H1 (cell line): ENCODE measurements around the gene TSTD2. TPM values are rescaled to one million over a fixed set of nuclear protein-coding genes. Genes with fewer than 3 reads are reported as not detected.

ENCODE experiments used
- CTCF ChIA-PET: fragments of 300-600 bp; sonication (Branson Sonifier 250); formaldehyde crosslinking; loops from one replicate; lab custom pipeline; 2021; ENCODE audit not compliant: partially characterized antibody; lab: Charles Lee
- POLR2A ChIA-PET: fragments of 300-600 bp; sonication (Branson Sonifier 250); formaldehyde crosslinking; loops from one replicate; lab custom pipeline; 2021; ENCODE audit warnings: inconsistent platforms; ENCODE audit not compliant: partially characterized antibody; lab: Charles Lee
- DNase-seq, 2 experiments: peaks; one replicate each; pipeline versions ENCODE4 v3.0.0 to v3.0.0-alpha.2; 2010 to 2022; ENCODE audit warnings: low spot score in 2 of 2, low read depth in 1 of 2, mixed read lengths in 1 of 2
- FAIRE-seq: peaks from 2 replicates; lab custom pipeline; 2011; peaks lifted over from hg19 to GRCh38; lab: Jason Lieb, UNC
- H2AFZ ChIP-seq: 2 replicates; pipeline ENCODE4 v1.8.1; 2012; ENCODE audit warnings: low read length, inconsistent platforms
- H2AK5ac ChIP-seq: 2 replicates; pipeline ENCODE4 v1.6.1; 2013; ENCODE audit warnings: low read depth, low read length
- H2BK120ac ChIP-seq: replicated peaks from 2 replicates; pipeline ENCODE3; 2013; ENCODE audit warnings: low read depth, low read length, inconsistent platforms
- H2BK12ac ChIP-seq: 2 replicates; pipeline ENCODE4 v1.6.1; 2013; ENCODE audit warnings: low read depth, low read length
- H2BK15ac ChIP-seq: 2 replicates; pipeline ENCODE4 v1.6.1; 2013; ENCODE audit warnings: low read length
- H2BK20ac ChIP-seq: 2 replicates; pipeline ENCODE4 v1.6.1; 2013; ENCODE audit warnings: low read length
- H2BK5ac ChIP-seq: 2 replicates; pipeline ENCODE4 v1.6.1; 2013; ENCODE audit warnings: low read depth, low read length
- H3K14ac ChIP-seq: 2 replicates; pipeline ENCODE4 v1.6.1; 2013; ENCODE audit warnings: inconsistent platforms; ENCODE audit not compliant: insufficient read length
- H3K18ac ChIP-seq: 2 replicates; pipeline ENCODE4 v1.6.1; 2013; ENCODE audit warnings: low read length; ENCODE audit errors: extremely low read depth
- H3K23ac ChIP-seq: 2 replicates; pipeline ENCODE4 v1.6.1; 2013; ENCODE audit warnings: inconsistent platforms; ENCODE audit not compliant: insufficient read length
- H3K23me2 ChIP-seq: 2 replicates; pipeline ENCODE4 v1.6.1; 2013; ENCODE audit warnings: low read depth, low read length
- H3K27ac ChIP-seq: 2 replicates; pipeline ENCODE4 v1.6.1; 2011; ENCODE audit warnings: low read depth, low read length, inconsistent platforms
- H3K27me3 ChIP-seq, 4 experiments: replicated peaks in 1 of 4; 1 replicate in 1 of 4; 2 replicates in 3 of 4; pipeline versions ENCODE4 v1.6.1 to v1.8.1; 2011 to 2013; ENCODE audit warnings: low read length in 3 of 4, mild to moderate bottlenecking in 3 of 4, inconsistent platforms in 2 of 4, mixed read lengths in 2 of 4, moderate library complexity in 1 of 4; ENCODE audit not compliant: control insufficient read depth in 3 of 4, insufficient read depth in 3 of 4; ENCODE audit errors: extremely low read depth in 1 of 4
- H3K36me3 ChIP-seq, 4 experiments: 2 replicates each; pipeline versions ENCODE4 v1.6.1 to v1.8.1; 2011 to 2013; ENCODE audit warnings: mild to moderate bottlenecking in 4 of 4, low read length in 3 of 4, moderate library complexity in 2 of 4, control low read depth in 1 of 4, inconsistent platforms in 1 of 4; ENCODE audit not compliant: insufficient read depth in 4 of 4, control insufficient read depth in 2 of 4
- H3K4ac ChIP-seq: replicated peaks from 2 replicates; pipeline ENCODE3; 2013; ENCODE audit warnings: low read length, low read depth, mixed read lengths, inconsistent platforms; ENCODE audit not compliant: insufficient read length
- H3K4me1 ChIP-seq, 4 experiments: replicated peaks in 1 of 4; 1 replicate in 1 of 4; 2 replicates in 3 of 4; pipeline versions ENCODE4 v1.6.1 to v1.8.1; 2011 to 2013; ENCODE audit warnings: low read length in 3 of 4, inconsistent platforms in 2 of 4, mixed read lengths in 1 of 4; ENCODE audit not compliant: insufficient read depth in 4 of 4, control insufficient read depth in 3 of 4
- H3K4me2 ChIP-seq, 2 experiments: 2 replicates each; pipeline versions ENCODE4 v1.6.1 to v1.8.1; 2011 to 2013; ENCODE audit warnings: low read depth in 2 of 2, low read length in 2 of 2, control low read depth in 1 of 2, inconsistent platforms in 1 of 2, mild to moderate bottlenecking in 1 of 2; ENCODE audit not compliant: insufficient read depth in 1 of 2
- H3K4me3 ChIP-seq, 4 experiments: fragments of 200-600, 300-600 bp in 1 of 4; sonication (generic), shearing (Covaris generic), sonication (Bioruptor Twin) in 1 of 4; 2 replicates each; pipeline versions ENCODE4 v1.5.1 to v1.8.1; 2011 to 2016; ENCODE audit warnings: low read length in 4 of 4, low read depth in 3 of 4, control low read depth in 2 of 4, inconsistent platforms in 2 of 4, mild to moderate bottlenecking in 2 of 4, mixed read lengths in 1 of 4, moderate library complexity in 1 of 4; ENCODE audit not compliant: insufficient read depth in 2 of 4; ENCODE audit errors: extremely low read depth in 1 of 4
- H3K56ac ChIP-seq: replicated peaks from 2 replicates; pipeline ENCODE3; 2013; ENCODE audit warnings: low read depth, mild to moderate bottlenecking, mixed read lengths, low read length, inconsistent platforms; ENCODE audit not compliant: insufficient read length
- H3K79me1 ChIP-seq: 2 replicates; pipeline ENCODE4 v1.6.1; 2013; ENCODE audit warnings: low read depth, low read length, control low read depth
- H3K79me2 ChIP-seq, 2 experiments: 2 replicates each; pipeline versions ENCODE4 v1.6.1 to v1.8.1; 2012 to 2013; ENCODE audit warnings: low read length in 2 of 2, mild to moderate bottlenecking in 2 of 2, inconsistent platforms in 1 of 2; ENCODE audit not compliant: insufficient read depth in 2 of 2, control insufficient read depth in 1 of 2
- H3K9ac ChIP-seq, 4 experiments: replicated peaks in 1 of 4; 1 replicate in 1 of 4; 2 replicates in 3 of 4; pipeline versions ENCODE4 v1.6.1 to v1.8.1; 2011 to 2013; ENCODE audit warnings: low read depth in 3 of 4, low read length in 3 of 4, control low read depth in 2 of 4, mild to moderate bottlenecking in 2 of 4, moderate library complexity in 2 of 4, inconsistent platforms in 1 of 4; ENCODE audit errors: extremely low read depth in 1 of 4
- H3K9me3 ChIP-seq, 2 experiments: 2 replicates each; pipeline versions ENCODE4 v1.6.1 to v1.8.1; 2012 to 2013; ENCODE audit warnings: mild to moderate bottlenecking in 2 of 2, moderate library complexity in 2 of 2, control low read depth in 1 of 2, inconsistent platforms in 1 of 2, low read depth in 1 of 2, low read length in 1 of 2, mixed read lengths in 1 of 2; ENCODE audit not compliant: insufficient read depth in 2 of 2
- H4K20me1 ChIP-seq, 2 experiments: replicated peaks in 1 of 2; 2 replicates each; pipeline versions ENCODE3 to v1.8.1; 2011 to 2013; ENCODE audit warnings: inconsistent platforms in 2 of 2, low read length in 2 of 2, mild to moderate bottlenecking in 1 of 2; ENCODE audit not compliant: insufficient read depth in 2 of 2, control insufficient read depth in 1 of 2
- H4K5ac ChIP-seq: 2 replicates; pipeline ENCODE4 v1.6.1; 2013; ENCODE audit warnings: low read length, low read depth, mixed read lengths, inconsistent platforms; ENCODE audit not compliant: insufficient read length
- H4K8ac ChIP-seq: 2 replicates; pipeline ENCODE4 v1.8.0; 2013; ENCODE audit warnings: mild to moderate bottlenecking, moderate library complexity, low read length, inconsistent platforms; ENCODE audit not compliant: insufficient read depth; ENCODE audit errors: extremely low read depth
- H4K91ac ChIP-seq: replicated peaks from 2 replicates; pipeline ENCODE3; 2013; ENCODE audit warnings: low read length, mixed read lengths, inconsistent platforms; ENCODE audit not compliant: insufficient read length
- ATF3 ChIP-seq: IDR thresholded peaks from 2 replicates; pipeline ENCODE4 v1.6.1; 2011; ENCODE audit warnings: low read depth, mild to moderate bottlenecking, low read length; ENCODE audit not compliant: insufficient read depth
- BCL11A ChIP-seq, 2 experiments: IDR thresholded peaks; one replicate each; pipeline ENCODE4 v1.6.1; 2011; ENCODE audit warnings: low read depth in 2 of 2, low read length in 2 of 2, mild to moderate bottlenecking in 2 of 2
- CBX8 ChIP-seq: fragments of 300-800, 300-1000 bp; sonication (generic); IDR thresholded peaks from 2 replicates; pipeline ENCODE4 v1.7.1; 2016; ENCODE audit warnings: low read depth, low read length, borderline replicate concordance
- CHD1 ChIP-seq: IDR thresholded peaks from 2 replicates; pipeline ENCODE4 v1.6.1; 2012; ENCODE audit warnings: low read depth, low read length, improper control_type of control experiment
- CHD2 ChIP-seq: IDR thresholded peaks from 2 replicates; pipeline ENCODE4 v1.6.1; 2012; ENCODE audit warnings: low read length, improper control_type of control experiment
- EGR1 ChIP-seq: IDR thresholded peaks from 2 replicates; pipeline ENCODE4 v1.6.1; 2011; ENCODE audit warnings: low read depth, low read length, borderline replicate concordance
- KDM1A ChIP-seq: fragments of 200-600, 300-600 bp; sonication (generic); IDR thresholded peaks from 2 replicates; pipeline ENCODE4 v1.7.1; 2016; ENCODE audit warnings: mild to moderate bottlenecking, low read length, borderline replicate concordance
- WGBS, 2 experiments: shearing (Covaris generic) in 1 of 2; methylation state at CpG; one replicate each; pipeline versions ENCODE4 v1.1.6 to v1.1.7; 2013 to 2015; ENCODE audit warnings: low lambda C conversion rate in 2 of 2, mixed read lengths in 2 of 2, inconsistent platforms in 1 of 2, low coverage in 1 of 2, missing lambda C conversion rate in 1 of 2; ENCODE audit not compliant: insufficient replicate concordance in 2 of 2, insufficient coverage in 1 of 2, insufficient read length in 1 of 2; ENCODE audit errors: extremely low coverage in 1 of 2, missing lambda C conversion rate in 1 of 2; 5-methylcytosine and 5-hydroxymethylcytosine counted together
- polyA plus RNA-seq, 7 experiments: library from polyadenylated mRNA; depleted of rRNA in 3 of 7; stranded (reverse) in 5 of 7; unstranded in 2 of 7; fragments of >200 nt in 5 of 7; fragments of 200-250 nt in 2 of 7; gene quantifications; 1 replicate in 5 of 7; 2 replicates in 1 of 7; 4 replicates in 1 of 7; pipeline versions ENCODE4 v1.2.1 to v1.2.3, GENCODE V29; 2011 to 2013; ENCODE audit warnings: missing spikeins in 2 of 7, mixed read lengths in 2 of 7
- total RNA-seq: library from RNA; stranded (reverse); fragmentation: NEBNext Ultra II Directional; extraction: Animal tissue kit (Norgen Biotek cat#: 25700); gene quantifications from 2 replicates; pipeline ENCODE4 v1.2.1, GENCODE V29; 2021
- TF ChIP-seq, protein P1 (sequence below): IDR thresholded peaks from 2 replicates; pipeline ENCODE4 v1.6.1; 2012; ENCODE audit warnings: low read length, inconsistent platforms

Gene TSTD2
- total and polyA plus RNA-seq, 2 of the 8 experiments (the other 6 are each of a cell fraction or from before 2014, with no cell fraction given): 16.1 to 17.5 TPM

GRCh38 chr9:97666907-97667686 lies 33.9 kb upstream of the TSTD2 start:
- FAIRE-seq: no peak
- TF ChIP-seq CHD2 (no peak), CBX8 (no peak), ATF3 (no peak), CHD1 (no peak), KDM1A (no peak), BCL11A (IDR thresholded peaks at IDR 0.05; ENCODE audit: low read depth in 2 of 2, low read length in 2 of 2) (no peak), EGR1 (no peak)
- TF ChIP-seq, protein P1, sequence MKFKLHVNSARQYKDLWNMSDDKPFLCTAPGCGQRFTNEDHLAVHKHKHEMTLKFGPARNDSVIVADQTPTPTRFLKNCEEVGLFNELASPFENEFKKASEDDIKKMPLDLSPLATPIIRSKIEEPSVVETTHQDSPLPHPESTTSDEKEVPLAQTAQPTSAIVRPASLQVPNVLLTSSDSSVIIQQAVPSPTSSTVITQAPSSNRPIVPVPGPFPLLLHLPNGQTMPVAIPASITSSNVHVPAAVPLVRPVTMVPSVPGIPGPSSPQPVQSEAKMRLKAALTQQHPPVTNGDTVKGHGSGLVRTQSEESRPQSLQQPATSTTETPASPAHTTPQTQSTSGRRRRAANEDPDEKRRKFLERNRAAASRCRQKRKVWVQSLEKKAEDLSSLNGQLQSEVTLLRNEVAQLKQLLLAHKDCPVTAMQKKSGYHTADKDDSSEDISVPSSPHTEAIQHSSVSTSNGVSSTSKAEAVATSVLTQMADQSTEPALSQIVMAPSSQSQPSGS: no peak

More at GRCh38 chr9:97666907-97667686, 33.9 kb upstream of the TSTD2 start:
- ChIA-PET CTCF (no interaction called here), POLR2A (interaction anchor here (0.7 kb wide), 1 partner anchor 22 kb away, joined by 3 read pairs; no protein-coding TSS in a partner anchor)
- Histone ChIP-seq H4K5ac (no peak overlapping the region), H4K8ac (no peak overlapping the region), H3K14ac (no peak overlapping the region), H3K18ac (no peak overlapping the region), H2BK20ac (no peak overlapping the region), H2AK5ac (no peak overlapping the region), H2BK5ac (no peak overlapping the region), H3K9me3 (no peaks in the 10 kb centered on the region), H2BK120ac (no peak overlapping the region), H3K4me3 (no peak overlapping the region), H3K79me2 (no peaks in the 10 kb centered on the region), H3K36me3 (peaks cover 27 to 91% (median 80%) of the 10 kb centered on the region in 4 experiments), H4K20me1 (peaks cover 2 to 3% of the 10 kb centered on the region in 2 experiments), H3K9ac (no peak overlapping the region), H4K91ac (no peak overlapping the region), H2BK12ac (no peak overlapping the region), H2BK15ac (no peak overlapping the region), H2AFZ (no peak overlapping the region), H3K4ac (no peak overlapping the region), H3K4me2 (no peak overlapping the region), H3K56ac (no peak overlapping the region), H3K4me1 (no peaks in the 10 kb centered on the region), H3K23me2 (no peaks in the 10 kb centered on the region), H3K79me1 (no peaks in the 10 kb centered on the region; the same call in 1 of the 2 replicates), H3K23ac (no peak overlapping the region), H3K27ac (no peak overlapping the region), H3K27me3 (no peaks in the 10 kb centered on the region)
- no peak for DNase-seq
- 87% methylated on average over 5 of the region's 5 CpGs; no CpG with 5 or more reads in 1 of the 2 experiments for WGBS, 2 experiments
